ENCODE data around the gene ZDHHC14. TPM values are rescaled to one million over a fixed set of nuclear protein-coding genes. Genes with fewer than 3 reads are reported as not detected.

Gene ZDHHC14
- total and polyA plus RNA-seq, 2 of the 8 experiments (the other 6 are each of a cell fraction or from before 2014, with no cell fraction given), result 2.9 to 5.3 TPM

DNA sequence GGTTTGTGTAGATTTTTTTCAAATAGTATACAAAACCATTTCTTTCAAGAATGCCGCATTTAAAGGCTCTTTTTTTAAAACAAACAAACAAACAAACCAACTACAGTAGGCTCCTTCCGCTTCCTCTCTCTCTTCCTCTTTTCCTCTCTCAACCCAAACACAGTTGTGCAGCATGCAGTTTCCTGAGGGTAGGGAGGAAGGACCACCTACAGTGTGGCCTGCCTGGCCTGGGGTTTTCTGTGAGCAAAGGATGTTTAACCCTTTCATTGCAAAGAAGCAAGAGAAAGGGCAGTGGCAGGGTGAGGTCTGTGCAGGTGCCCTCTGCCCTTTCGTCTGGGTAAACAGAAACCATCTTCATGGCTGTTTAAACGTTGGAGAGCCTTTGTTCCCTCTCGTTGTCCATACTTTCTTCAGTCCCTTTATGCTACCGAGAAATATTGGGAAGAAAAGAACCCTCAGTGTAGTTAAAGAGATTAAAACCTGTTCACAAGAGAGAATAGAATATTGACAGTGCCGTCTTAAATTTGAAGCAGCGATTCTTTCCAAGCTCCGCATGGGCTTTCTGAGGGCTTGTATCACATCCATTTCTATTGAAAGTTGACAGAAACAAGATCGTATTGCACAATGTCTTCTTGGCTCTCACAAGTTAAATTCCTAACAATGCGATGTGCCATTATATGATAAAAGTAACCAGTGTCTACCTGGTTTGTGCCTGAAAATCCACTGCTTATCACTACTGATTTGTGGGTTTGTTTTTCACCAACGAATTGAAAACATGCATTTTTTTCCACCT, 226.5 kb downstream of the ZDHHC14 start:
- FAIRE-seq (peak; percentile 24), DNase-seq (ENCODE audit: low read depth in 1 of 2, low spot score in 2 of 2) (peak in 1 of 2 experiments; percentile 33)
- no peak overlapping the region for H4K8ac ChIP-seq (ENCODE audit: extremely low read depth, insufficient read depth, low read length)
- H3K56ac ChIP-seq (replicated peaks; ENCODE audit: insufficient read length, low read depth, low read length), result no peak overlapping the region
- peak overlapping the region; percentile 59 for H3K4ac ChIP-seq (replicated peaks; ENCODE audit: insufficient read length, low read depth, low read length)
- H3K9ac ChIP-seq (replicated peaks in 1 of 4; ENCODE audit: extremely low read depth in 1 of 4, low read depth in 3 of 4, low read length in 3 of 4), result no peak overlapping the region
- H3K36me3 ChIP-seq (ENCODE audit: control insufficient read depth in 2 of 4, insufficient read depth in 4 of 4, low read length in 3 of 4), result no peaks in the 10 kb centered on the region
- no peaks in the 10 kb centered on the region for H3K79me1 ChIP-seq (ENCODE audit: low read depth, low read length)
- H3K4me1 ChIP-seq (replicated peaks in 1 of 4; ENCODE audit: control insufficient read depth in 3 of 4, insufficient read depth in 4 of 4, low read length in 3 of 4), result peaks cover 0 to 16% (median 13%) of the 10 kb centered on the region in 4 experiments; a peak in 6 of 7 replicates
- no peak overlapping the region for H2BK15ac ChIP-seq (ENCODE audit: low read length)
- H4K20me1 ChIP-seq (replicated peaks in 1 of 2; ENCODE audit: control insufficient read depth in 1 of 2, insufficient read depth in 2 of 2, low read length in 2 of 2), result no peaks in the 10 kb centered on the region
- WGBS, 2 experiments (ENCODE audit: extremely low coverage in 1 of 2, insufficient coverage in 1 of 2, insufficient read length in 1 of 2, insufficient replicate concordance in 2 of 2, low coverage in 1 of 2, low lambda C conversion rate in 2 of 2, missing lambda C conversion rate in 1 of 2), result 51% methylated on average over 12 of the region's 12 CpGs; no CpG with 5 or more reads in 1 of the 2 experiments
- H2BK120ac ChIP-seq (replicated peaks; ENCODE audit: low read depth, low read length), result peak overlapping the region; percentile 47
- no peak overlapping the region for H3K27ac ChIP-seq (ENCODE audit: low read depth, low read length)
- H4K91ac ChIP-seq (replicated peaks; ENCODE audit: insufficient read length, low read length), result peak overlapping the region; percentile 96
- no peaks in the 10 kb centered on the region for H3K9me3 ChIP-seq (ENCODE audit: insufficient read depth in 2 of 2, low read depth in 1 of 2, low read length in 1 of 2)
- peak overlapping the region; percentile 89; the same call in 1 of the 2 replicates for H2BK5ac ChIP-seq (ENCODE audit: low read depth, low read length)
- no peaks in the 10 kb centered on the region for H3K79me2 ChIP-seq (ENCODE audit: control insufficient read depth in 1 of 2, insufficient read depth in 2 of 2, low read length in 2 of 2)
- CTCF ChIA-PET (ENCODE audit: partially characterized antibody), result interaction anchor here (0.7 to 2.7 kb wide), 2 partner anchors 11 to 58 kb away, joined by 3 to 11 read pairs; no protein-coding TSS in a partner anchor
- H3K14ac ChIP-seq (ENCODE audit: insufficient read length), result no peak overlapping the region
- no peak overlapping the region for H3K23ac ChIP-seq (ENCODE audit: insufficient read length)
- peak overlapping the region; percentile 95; the same call in 1 of the 2 replicates for H2BK20ac ChIP-seq (ENCODE audit: low read length)
- peak overlapping the region; percentile 89; the same call in 1 of the 2 replicates for H2BK12ac ChIP-seq (ENCODE audit: low read depth, low read length)
- no peak overlapping the region for H3K4me3 ChIP-seq (ENCODE audit: extremely low read depth in 1 of 4, insufficient read depth in 2 of 4, low read depth in 3 of 4, low read length in 4 of 4)
- peak overlapping the region; percentile 94 for H2AK5ac ChIP-seq (ENCODE audit: low read depth, low read length)
- no peaks in the 10 kb centered on the region for H3K27me3 ChIP-seq (replicated peaks in 1 of 4; ENCODE audit: control insufficient read depth in 3 of 4, extremely low read depth in 1 of 4, insufficient read depth in 3 of 4, low read length in 3 of 4)
- no peaks in the 10 kb centered on the region for H3K23me2 ChIP-seq (ENCODE audit: low read depth, low read length)
- H2AFZ ChIP-seq (ENCODE audit: low read length), result no peak overlapping the region
- no peak overlapping the region for H4K5ac ChIP-seq (ENCODE audit: insufficient read length, low read depth, low read length)
- POLR2A ChIA-PET (ENCODE audit: partially characterized antibody), result no interaction called here
- H3K18ac ChIP-seq (ENCODE audit: extremely low read depth, low read length), result peak overlapping the region; percentile 91; the same call in 1 of the 2 replicates
- H3K4me2 ChIP-seq (ENCODE audit: insufficient read depth in 1 of 2, low read depth in 2 of 2, low read length in 2 of 2), result peak overlapping the region; percentile 6 to 15; a peak in 2 of 4 replicates
- peak; percentile 3 to 30; a peak in 3 of 4 replicates for TF ChIP-seq RAD21 (IDR thresholded peaks at IDR 0.05 in 1 of 2, conservative IDR thresholded peaks at IDR 0.05 in 1 of 2; ENCODE audit: low read depth in 2 of 2, low read length in 2 of 2)
- TF ChIP-seq, protein P1, sequence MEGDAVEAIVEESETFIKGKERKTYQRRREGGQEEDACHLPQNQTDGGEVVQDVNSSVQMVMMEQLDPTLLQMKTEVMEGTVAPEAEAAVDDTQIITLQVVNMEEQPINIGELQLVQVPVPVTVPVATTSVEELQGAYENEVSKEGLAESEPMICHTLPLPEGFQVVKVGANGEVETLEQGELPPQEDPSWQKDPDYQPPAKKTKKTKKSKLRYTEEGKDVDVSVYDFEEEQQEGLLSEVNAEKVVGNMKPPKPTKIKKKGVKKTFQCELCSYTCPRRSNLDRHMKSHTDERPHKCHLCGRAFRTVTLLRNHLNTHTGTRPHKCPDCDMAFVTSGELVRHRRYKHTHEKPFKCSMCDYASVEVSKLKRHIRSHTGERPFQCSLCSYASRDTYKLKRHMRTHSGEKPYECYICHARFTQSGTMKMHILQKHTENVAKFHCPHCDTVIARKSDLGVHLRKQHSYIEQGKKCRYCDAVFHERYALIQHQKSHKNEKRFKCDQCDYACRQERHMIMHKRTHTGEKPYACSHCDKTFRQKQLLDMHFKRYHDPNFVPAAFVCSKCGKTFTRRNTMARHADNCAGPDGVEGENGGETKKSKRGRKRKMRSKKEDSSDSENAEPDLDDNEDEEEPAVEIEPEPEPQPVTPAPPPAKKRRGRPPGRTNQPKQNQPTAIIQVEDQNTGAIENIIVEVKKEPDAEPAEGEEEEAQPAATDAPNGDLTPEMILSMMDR (IDR thresholded peaks at IDR 0.05; ENCODE audit: control extremely low read depth in 1 of 3, insufficient read depth in 1 of 3, low read depth in 1 of 3, low read length in 3 of 3), result no peak
- peak; percentile 54 for TF ChIP-seq EGR1 (IDR thresholded peaks at IDR 0.05; ENCODE audit: borderline replicate concordance, low read depth, low read length)
- TF ChIP-seq, protein P2, sequence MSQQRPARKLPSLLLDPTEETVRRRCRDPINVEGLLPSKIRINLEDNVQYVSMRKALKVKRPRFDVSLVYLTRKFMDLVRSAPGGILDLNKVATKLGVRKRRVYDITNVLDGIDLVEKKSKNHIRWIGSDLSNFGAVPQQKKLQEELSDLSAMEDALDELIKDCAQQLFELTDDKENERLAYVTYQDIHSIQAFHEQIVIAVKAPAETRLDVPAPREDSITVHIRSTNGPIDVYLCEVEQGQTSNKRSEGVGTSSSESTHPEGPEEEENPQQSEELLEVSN (IDR thresholded peaks at IDR 0.05), result no peak
- TF ChIP-seq FOSL1 (IDR thresholded peaks at IDR 0.05; ENCODE audit: insufficient read depth, low read depth, low read length), result no peak
- TF ChIP-seq SP2 (IDR thresholded peaks at IDR 0.05; ENCODE audit: low read length), result no peak
- TF ChIP-seq HDAC6 (IDR thresholded peaks at IDR 0.05; ENCODE audit: low read depth, low read length), result no peak
- no peak for TF ChIP-seq CBX5 (IDR thresholded peaks at IDR 0.05; ENCODE audit: low read depth, low read length)
